ENCODE data around the gene NPFFR1. TPM values are rescaled to one million over a fixed set of nuclear protein-coding genes. Genes with fewer than 3 reads are reported as not detected.

NPFFR1 gene
- total RNA-seq, 2 experiments from 2014 or later = not detected

DNA sequence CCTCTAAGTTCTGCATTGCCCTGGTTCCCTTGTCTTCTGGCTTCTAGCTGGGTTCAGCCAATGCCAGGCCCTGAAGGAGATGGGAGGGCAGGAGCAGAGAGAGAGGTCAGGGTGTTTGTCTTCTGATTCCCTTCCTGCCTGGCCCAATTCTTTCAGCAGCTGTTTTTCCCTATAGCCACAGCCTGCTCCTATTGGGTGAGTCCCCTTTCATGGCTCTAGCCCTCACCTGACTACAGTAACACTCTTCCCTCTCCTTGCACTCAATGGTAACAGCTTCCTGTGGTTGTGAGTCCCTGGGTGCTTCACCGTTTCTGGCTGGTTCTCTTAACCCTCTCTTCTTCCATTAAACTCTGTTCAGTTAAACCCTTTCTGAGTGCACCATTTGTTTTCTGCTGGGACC lies 17.1 kb downstream of the NPFFR1 start:
- Histone ChIP-seq H3K4me3 (ENCODE audit: low read depth, low read length, poor library complexity, severe bottlenecking) (no peak overlapping the region), H3K27ac (ENCODE audit: low read depth, low read length, poor library complexity, severe bottlenecking) (no peak overlapping the region), H3K36me3 (ENCODE audit: insufficient read depth, low read length) (no peaks in the 10 kb centered on the region), H3K79me2 (ENCODE audit: insufficient read depth, low read depth, low read length) (no peaks in the 10 kb centered on the region), H3K4me2 (ENCODE audit: low read length) (no peak overlapping the region), H3K4me1 (ENCODE audit: insufficient read depth, low read length, poor library complexity, severe bottlenecking) (peaks cover 19% of the 10 kb centered on the region), H3K9me2 (ENCODE audit: insufficient read depth, low read length) (no peaks in the 10 kb centered on the region), H4K20me1 (ENCODE audit: insufficient read depth, low read length) (no peaks in the 10 kb centered on the region), H2AFZ (ENCODE audit: low read length) (no peak overlapping the region), H3K9me3 (ENCODE audit: low read length) (0 out of 2 replicates have a peak, but pooled peaks cover 3% of the 10 kb centered on the region)
- no peak for DNase-seq (ENCODE audit: low spot score)
- ChIA-PET CTCF (ENCODE audit: unreplicated experiment) (interaction anchor here (0.9 to 1.2 kb wide), 2 partner anchors 70 to 97 kb away, joined by 3 to 6 read pairs; no protein-coding TSS in a partner anchor), POLR2A (interaction anchor here (1.6 to 2.2 kb wide), 2 partner anchors 88 to 92 kb away, joined by 4 to 6 read pairs; no protein-coding TSS in a partner anchor)
- TF ChIP-seq EZH2phosphoT487 (IDR thresholded peaks at IDR 0.05; ENCODE audit: borderline replicate concordance, low read depth, low read length) = no peak
- TF ChIP-seq, protein P1, sequence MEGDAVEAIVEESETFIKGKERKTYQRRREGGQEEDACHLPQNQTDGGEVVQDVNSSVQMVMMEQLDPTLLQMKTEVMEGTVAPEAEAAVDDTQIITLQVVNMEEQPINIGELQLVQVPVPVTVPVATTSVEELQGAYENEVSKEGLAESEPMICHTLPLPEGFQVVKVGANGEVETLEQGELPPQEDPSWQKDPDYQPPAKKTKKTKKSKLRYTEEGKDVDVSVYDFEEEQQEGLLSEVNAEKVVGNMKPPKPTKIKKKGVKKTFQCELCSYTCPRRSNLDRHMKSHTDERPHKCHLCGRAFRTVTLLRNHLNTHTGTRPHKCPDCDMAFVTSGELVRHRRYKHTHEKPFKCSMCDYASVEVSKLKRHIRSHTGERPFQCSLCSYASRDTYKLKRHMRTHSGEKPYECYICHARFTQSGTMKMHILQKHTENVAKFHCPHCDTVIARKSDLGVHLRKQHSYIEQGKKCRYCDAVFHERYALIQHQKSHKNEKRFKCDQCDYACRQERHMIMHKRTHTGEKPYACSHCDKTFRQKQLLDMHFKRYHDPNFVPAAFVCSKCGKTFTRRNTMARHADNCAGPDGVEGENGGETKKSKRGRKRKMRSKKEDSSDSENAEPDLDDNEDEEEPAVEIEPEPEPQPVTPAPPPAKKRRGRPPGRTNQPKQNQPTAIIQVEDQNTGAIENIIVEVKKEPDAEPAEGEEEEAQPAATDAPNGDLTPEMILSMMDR (conservative IDR thresholded peaks at IDR 0.05; ENCODE audit: low read length) = no peak
- BruUV-seq (replicated peaks) = no TSS peak
- intact Hi-C loops (cut with micrococcal nuclease; ENCODE audit: unreplicated experiment) = no loop called here

DNA sequence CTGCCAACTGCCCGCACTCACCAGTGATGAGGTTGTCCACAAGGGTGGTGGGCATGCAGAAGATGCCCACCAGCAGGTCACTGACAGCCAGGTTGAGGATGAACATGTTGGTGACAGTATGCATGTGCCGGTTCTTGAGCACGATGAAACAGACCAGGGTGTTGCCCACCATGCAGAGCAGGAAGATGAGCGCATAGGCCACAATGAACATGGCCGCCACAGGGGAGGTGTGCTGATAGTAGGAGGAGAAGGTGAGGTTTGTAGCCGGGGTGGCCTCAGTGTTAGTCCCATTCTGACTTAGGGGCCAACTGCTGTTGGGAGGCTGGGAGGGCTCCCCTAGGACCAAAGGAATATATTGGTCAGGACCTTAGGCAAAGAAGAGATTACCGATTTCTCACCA lies 17.7 kb downstream of the NPFFR1 start:
- TF ChIP-seq, protein P1 (conservative IDR thresholded peaks at IDR 0.05; ENCODE audit: low read length) = no peak
- TF ChIP-seq EZH2phosphoT487 (IDR thresholded peaks at IDR 0.05; ENCODE audit: borderline replicate concordance, low read depth, low read length) = no peak
- no peak for DNase-seq (ENCODE audit: low spot score)
- Histone ChIP-seq H4K20me1 (ENCODE audit: insufficient read depth, low read length) (no peaks in the 10 kb centered on the region), H3K4me1 (ENCODE audit: insufficient read depth, low read length, poor library complexity, severe bottlenecking) (peaks cover 13% of the 10 kb centered on the region), H3K9me3 (ENCODE audit: low read length) (peaks cover 9% of the 10 kb centered on the region; the same call in 1 of the 2 replicates), H3K36me3 (ENCODE audit: insufficient read depth, low read length) (no peaks in the 10 kb centered on the region), H2AFZ (ENCODE audit: low read length) (no peak overlapping the region), H3K4me3 (ENCODE audit: low read depth, low read length, poor library complexity, severe bottlenecking) (no peak overlapping the region), H3K9me2 (ENCODE audit: insufficient read depth, low read length) (no peaks in the 10 kb centered on the region), H3K4me2 (ENCODE audit: low read length) (no peak overlapping the region), H3K27ac (ENCODE audit: low read depth, low read length, poor library complexity, severe bottlenecking) (no peak overlapping the region), H3K79me2 (ENCODE audit: insufficient read depth, low read depth, low read length) (no peaks in the 10 kb centered on the region)
- ChIA-PET CTCF (ENCODE audit: unreplicated experiment) (interaction anchor here (1.1 to 1.5 kb wide), 3 partner anchors 86 to 98 kb away, joined by 3 to 21 read pairs (median 4); no protein-coding TSS in a partner anchor), POLR2A (interaction anchor here (1.5 to 2.2 kb wide), 2 partner anchors 49 to 88 kb away, joined by 3 to 6 read pairs; no protein-coding TSS in a partner anchor)
- no TSS peak for BruUV-seq (replicated peaks)
- intact Hi-C loops (cut with micrococcal nuclease; ENCODE audit: unreplicated experiment) = no loop called here
